Liver (tissue), 3 donors: ENCODE results near the gene ADAP1.

Experiments
- FOXA1 ChIP-seq: IDR thresholded peaks from 2 replicates; pipeline ENCODE4 v1.6.1; 2016; ENCODE audit warnings: antibody characterized with exemption
- SP1 ChIP-seq: IDR thresholded peaks from 2 replicates; pipeline ENCODE4 v1.6.1; 2018; ENCODE audit warnings: antibody characterized with exemption, mild to moderate bottlenecking
- TF ChIP-seq, protein P1 (sequence below): fragments of 150-350 bp; IDR thresholded peaks from 2 replicates; pipeline ENCODE4 v1.5.1; 2017; ENCODE audit warnings: improper control_type of control experiment, low read depth, low read length; ENCODE audit not compliant: missing input control
- donor health status: healthy.
- donor health status: healthy.

DNA sequence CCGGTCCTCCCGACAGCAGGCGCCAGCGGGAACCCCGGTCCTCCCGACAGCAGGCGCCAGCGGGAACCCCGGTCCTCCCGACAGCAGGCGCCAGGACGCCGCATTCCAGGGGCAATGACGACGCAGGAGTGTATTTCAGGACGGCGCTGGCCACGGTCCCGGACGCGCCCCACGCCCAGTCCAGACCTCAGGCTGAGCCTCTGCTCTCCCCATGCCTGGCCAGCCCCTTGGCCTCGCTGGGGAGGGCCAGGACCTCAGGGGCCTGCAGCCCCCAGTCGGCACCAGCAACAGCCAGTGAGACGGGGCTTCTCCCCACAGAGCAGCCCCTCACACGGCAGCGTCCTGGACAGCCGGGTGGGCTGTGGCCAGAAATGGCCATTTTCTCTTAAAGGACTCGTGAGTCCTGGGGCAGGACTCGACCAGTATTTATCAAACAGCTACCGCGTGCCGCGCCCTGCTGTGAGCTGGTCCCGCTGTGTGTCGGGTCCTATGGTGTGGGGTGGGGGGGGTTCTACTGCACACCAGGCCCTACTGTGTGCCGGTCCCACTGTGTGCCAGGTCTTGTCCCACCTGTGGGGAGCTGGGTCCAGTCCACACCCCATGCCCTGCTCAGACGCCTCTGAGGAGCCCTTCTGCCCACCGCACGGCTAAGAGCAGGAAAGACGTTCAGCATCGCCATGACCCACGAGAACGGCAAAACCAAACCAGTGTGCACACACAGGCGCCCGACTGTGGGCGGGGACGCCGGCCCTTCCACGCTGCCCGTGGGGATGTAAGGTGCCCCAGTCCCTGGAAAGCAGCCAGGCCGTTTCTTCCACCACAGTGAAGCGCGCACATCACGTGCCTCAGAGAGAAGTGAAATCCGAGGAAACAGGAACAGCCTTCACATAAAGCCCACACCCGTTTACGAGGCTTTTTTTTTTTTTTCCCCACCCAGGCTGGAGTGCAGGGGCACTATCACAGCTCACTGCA lies 44.8 kb downstream of the ADAP1 start:
- TF ChIP-seq, protein P1, sequence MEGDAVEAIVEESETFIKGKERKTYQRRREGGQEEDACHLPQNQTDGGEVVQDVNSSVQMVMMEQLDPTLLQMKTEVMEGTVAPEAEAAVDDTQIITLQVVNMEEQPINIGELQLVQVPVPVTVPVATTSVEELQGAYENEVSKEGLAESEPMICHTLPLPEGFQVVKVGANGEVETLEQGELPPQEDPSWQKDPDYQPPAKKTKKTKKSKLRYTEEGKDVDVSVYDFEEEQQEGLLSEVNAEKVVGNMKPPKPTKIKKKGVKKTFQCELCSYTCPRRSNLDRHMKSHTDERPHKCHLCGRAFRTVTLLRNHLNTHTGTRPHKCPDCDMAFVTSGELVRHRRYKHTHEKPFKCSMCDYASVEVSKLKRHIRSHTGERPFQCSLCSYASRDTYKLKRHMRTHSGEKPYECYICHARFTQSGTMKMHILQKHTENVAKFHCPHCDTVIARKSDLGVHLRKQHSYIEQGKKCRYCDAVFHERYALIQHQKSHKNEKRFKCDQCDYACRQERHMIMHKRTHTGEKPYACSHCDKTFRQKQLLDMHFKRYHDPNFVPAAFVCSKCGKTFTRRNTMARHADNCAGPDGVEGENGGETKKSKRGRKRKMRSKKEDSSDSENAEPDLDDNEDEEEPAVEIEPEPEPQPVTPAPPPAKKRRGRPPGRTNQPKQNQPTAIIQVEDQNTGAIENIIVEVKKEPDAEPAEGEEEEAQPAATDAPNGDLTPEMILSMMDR: no peak
- TF ChIP-seq FOXA1 (no peak), SP1 (no peak)
